ENCODE measurements around the gene SLC35A3. TPM values are rescaled to one million over a fixed set of nuclear protein-coding genes. Genes with fewer than 3 reads are reported as not detected.

Gene SLC35A3
- total RNA-seq, 1 experiment from 2014 or later: 21.6 TPM

DNA sequence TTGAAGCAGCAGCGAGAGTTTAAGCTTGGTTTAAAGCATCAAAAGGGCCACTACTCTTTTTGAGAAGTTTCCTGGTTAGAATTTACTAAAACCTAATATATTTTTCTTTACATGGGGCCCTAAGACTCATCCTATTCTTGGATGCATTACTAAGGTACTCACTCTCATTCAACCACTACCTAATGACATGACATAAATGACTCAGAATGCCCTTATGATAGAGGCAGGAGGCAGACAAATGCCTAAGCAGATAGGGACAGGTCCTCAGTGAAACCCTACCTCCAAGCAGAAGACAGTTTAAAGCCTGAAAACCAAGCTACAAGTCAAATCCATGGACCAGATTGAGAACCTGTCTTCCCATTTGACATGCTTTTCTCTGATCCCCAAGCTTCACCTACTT lies 34.3 kb upstream of the SLC35A3 start:
- H3K9ac ChIP-seq (ENCODE audit: low read length): no peak overlapping the region
- intact Hi-C loops (cut with micrococcal nuclease): no loop called here
- CTCF ChIA-PET: no interaction called here
- H3K9me3 ChIP-seq (ENCODE audit: control insufficient read depth in 1 of 2, insufficient read depth in 1 of 2, low read depth in 1 of 2, low read length in 2 of 2): no peaks in the 10 kb centered on the region
- no peaks in the 10 kb centered on the region for H3K79me2 ChIP-seq (ENCODE audit: insufficient read depth, low read length)
- no peaks in the 10 kb centered on the region for H3K9me2 ChIP-seq (ENCODE audit: insufficient read depth)
- H3K36me3 ChIP-seq (ENCODE audit: control insufficient read depth in 1 of 2, insufficient read depth in 2 of 2, low read length in 2 of 2): no peaks in the 10 kb centered on the region
- POLR2A ChIA-PET: no interaction called here
- BruUV-seq (replicated peaks): no TSS peak
- RAD21 ChIA-PET (ENCODE audit: low non-redundant PET in 1 of 2, low total read pairs in 2 of 2, uncharacterized antibody in 2 of 2, unreplicated experiment in 2 of 2): no interaction called here
- DNase-seq (ENCODE audit: low read depth, low spot score): no peak
- H3K27ac ChIP-seq (ENCODE audit: low read depth, low read length): no peak overlapping the region
- H2AFZ ChIP-seq (ENCODE audit: low read depth, low read length, poor library complexity, severe bottlenecking): no peak overlapping the region
- no peak for TF ChIP-seq CEBPB (IDR thresholded peaks at IDR 0.05; ENCODE audit: low read depth)
- TF ChIP-seq SRF (IDR thresholded peaks at IDR 0.05; ENCODE audit: low read depth): no peak
- no peak for TF ChIP-seq YY1 (IDR thresholded peaks at IDR 0.05; ENCODE audit: extremely low read depth, insufficient replicate concordance, low read depth, low read length)
- no peak for TF ChIP-seq JUND (IDR thresholded peaks at IDR 0.05)
- TF ChIP-seq, protein P1, sequence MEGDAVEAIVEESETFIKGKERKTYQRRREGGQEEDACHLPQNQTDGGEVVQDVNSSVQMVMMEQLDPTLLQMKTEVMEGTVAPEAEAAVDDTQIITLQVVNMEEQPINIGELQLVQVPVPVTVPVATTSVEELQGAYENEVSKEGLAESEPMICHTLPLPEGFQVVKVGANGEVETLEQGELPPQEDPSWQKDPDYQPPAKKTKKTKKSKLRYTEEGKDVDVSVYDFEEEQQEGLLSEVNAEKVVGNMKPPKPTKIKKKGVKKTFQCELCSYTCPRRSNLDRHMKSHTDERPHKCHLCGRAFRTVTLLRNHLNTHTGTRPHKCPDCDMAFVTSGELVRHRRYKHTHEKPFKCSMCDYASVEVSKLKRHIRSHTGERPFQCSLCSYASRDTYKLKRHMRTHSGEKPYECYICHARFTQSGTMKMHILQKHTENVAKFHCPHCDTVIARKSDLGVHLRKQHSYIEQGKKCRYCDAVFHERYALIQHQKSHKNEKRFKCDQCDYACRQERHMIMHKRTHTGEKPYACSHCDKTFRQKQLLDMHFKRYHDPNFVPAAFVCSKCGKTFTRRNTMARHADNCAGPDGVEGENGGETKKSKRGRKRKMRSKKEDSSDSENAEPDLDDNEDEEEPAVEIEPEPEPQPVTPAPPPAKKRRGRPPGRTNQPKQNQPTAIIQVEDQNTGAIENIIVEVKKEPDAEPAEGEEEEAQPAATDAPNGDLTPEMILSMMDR (IDR thresholded peaks at IDR 0.05 in 2 of 3, conservative IDR thresholded peaks at IDR 0.05 in 1 of 3; ENCODE audit: borderline replicate concordance in 1 of 3, insufficient read depth in 1 of 3, low read depth in 2 of 3, low read length in 2 of 3): no peak
- TF ChIP-seq POLR2AphosphoS5 (IDR thresholded peaks at IDR 0.05; ENCODE audit: low read depth, low read length): no peak
- TF ChIP-seq, protein P2, sequence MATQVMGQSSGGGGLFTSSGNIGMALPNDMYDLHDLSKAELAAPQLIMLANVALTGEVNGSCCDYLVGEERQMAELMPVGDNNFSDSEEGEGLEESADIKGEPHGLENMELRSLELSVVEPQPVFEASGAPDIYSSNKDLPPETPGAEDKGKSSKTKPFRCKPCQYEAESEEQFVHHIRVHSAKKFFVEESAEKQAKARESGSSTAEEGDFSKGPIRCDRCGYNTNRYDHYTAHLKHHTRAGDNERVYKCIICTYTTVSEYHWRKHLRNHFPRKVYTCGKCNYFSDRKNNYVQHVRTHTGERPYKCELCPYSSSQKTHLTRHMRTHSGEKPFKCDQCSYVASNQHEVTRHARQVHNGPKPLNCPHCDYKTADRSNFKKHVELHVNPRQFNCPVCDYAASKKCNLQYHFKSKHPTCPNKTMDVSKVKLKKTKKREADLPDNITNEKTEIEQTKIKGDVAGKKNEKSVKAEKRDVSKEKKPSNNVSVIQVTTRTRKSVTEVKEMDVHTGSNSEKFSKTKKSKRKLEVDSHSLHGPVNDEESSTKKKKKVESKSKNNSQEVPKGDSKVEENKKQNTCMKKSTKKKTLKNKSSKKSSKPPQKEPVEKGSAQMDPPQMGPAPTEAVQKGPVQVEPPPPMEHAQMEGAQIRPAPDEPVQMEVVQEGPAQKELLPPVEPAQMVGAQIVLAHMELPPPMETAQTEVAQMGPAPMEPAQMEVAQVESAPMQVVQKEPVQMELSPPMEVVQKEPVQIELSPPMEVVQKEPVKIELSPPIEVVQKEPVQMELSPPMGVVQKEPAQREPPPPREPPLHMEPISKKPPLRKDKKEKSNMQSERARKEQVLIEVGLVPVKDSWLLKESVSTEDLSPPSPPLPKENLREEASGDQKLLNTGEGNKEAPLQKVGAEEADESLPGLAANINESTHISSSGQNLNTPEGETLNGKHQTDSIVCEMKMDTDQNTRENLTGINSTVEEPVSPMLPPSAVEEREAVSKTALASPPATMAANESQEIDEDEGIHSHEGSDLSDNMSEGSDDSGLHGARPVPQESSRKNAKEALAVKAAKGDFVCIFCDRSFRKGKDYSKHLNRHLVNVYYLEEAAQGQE (IDR thresholded peaks at IDR 0.05; ENCODE audit: low read depth): no peak
- no peak for TF ChIP-seq POLR2A (IDR thresholded peaks at IDR 0.05; ENCODE audit: borderline replicate concordance, extremely low read depth, insufficient read depth, insufficient read length)
- TF ChIP-seq ZNF274 (IDR thresholded peaks at IDR 0.05; ENCODE audit: low read depth, low read length): no peak
- no peak for TF ChIP-seq FOSL1 (IDR thresholded peaks at IDR 0.05; ENCODE audit: low read depth)
- no peak for TF ChIP-seq SIN3A (IDR thresholded peaks at IDR 0.05; ENCODE audit: low read depth)
- no peaks in the 10 kb centered on the region for H4K20me1 ChIP-seq (ENCODE audit: insufficient read depth)
- H3K27me3 ChIP-seq (ENCODE audit: insufficient read depth, low read length): no peaks in the 10 kb centered on the region
- H3K4me1 ChIP-seq (ENCODE audit: control insufficient read depth in 1 of 2, insufficient read depth in 2 of 2, low read length in 2 of 2): no peaks in the 10 kb centered on the region
- no peak overlapping the region for H3K4me2 ChIP-seq (ENCODE audit: low read length)
- no peak for ATAC-seq
- H3K4me3 ChIP-seq (replicated peaks in 1 of 2; ENCODE audit: low read depth in 1 of 2, low read length in 2 of 2): no peak overlapping the region
